Hepatocyte (in vitro differentiated cells): ENCODE data around the gene HSF5. TPM values are rescaled to one million over a fixed set of nuclear protein-coding genes. Genes with fewer than 3 reads are reported as not detected.
A peak's percentile ranks its signal among the peaks of the same experiment; 100 is the strongest.

Experiments
- DNase-seq: peaks from one replicate; pipeline ENCODE4 v3.0.0-alpha.2; 2016; ENCODE audit warnings: low spot score
- H2AFZ ChIP-seq: fragments of 200-600 bp; sonication (generic); 2 replicates; pipeline ENCODE4 v1.6.0; 2016; ENCODE audit warnings: antibody characterized with exemption, mild to moderate bottlenecking
- H3K27ac ChIP-seq: fragments of 200-600 bp; sonication (generic); 2 replicates; pipeline ENCODE4 v1.5.1; 2016; ENCODE audit warnings: mild to moderate bottlenecking
- H3K27me3 ChIP-seq: fragments of 200-600 bp; sonication (generic); 2 replicates; pipeline ENCODE4 v1.6.1; 2016
- H3K36me3 ChIP-seq: fragments of 200-600 bp; sonication (generic); replicated peaks from 2 replicates; pipeline ENCODE4 v1.5.1; 2016; ENCODE audit warnings: low read depth; ENCODE audit not compliant: insufficient read depth
- H3K4me1 ChIP-seq: fragments of 200-600 bp; sonication (generic); 2 replicates; pipeline ENCODE4 v1.5.1; 2016; ENCODE audit warnings: mild to moderate bottlenecking, moderate library complexity; ENCODE audit not compliant: insufficient read depth
- H3K4me2 ChIP-seq: fragments of 200-600 bp; sonication (generic); 2 replicates; pipeline ENCODE4 v1.6.0; 2016
- H3K4me3 ChIP-seq: fragments of 200-600 bp; sonication (generic); 2 replicates; pipeline ENCODE4 v1.5.1; 2016; ENCODE audit warnings: mild to moderate bottlenecking
- H3K79me2 ChIP-seq: fragments of 200-600 bp; sonication (generic); 2 replicates; pipeline ENCODE4 v1.6.0; 2017; ENCODE audit warnings: mild to moderate bottlenecking
- H3K9me2 ChIP-seq: fragments of 200-600 bp; sonication (generic); replicated peaks from 2 replicates; pipeline ENCODE4 v1.6.0; 2017; ENCODE audit warnings: mild to moderate bottlenecking; ENCODE audit not compliant: insufficient read depth
- H3K9me3 ChIP-seq: fragments of 200-600 bp; sonication (generic); 2 replicates; pipeline ENCODE4 v1.5.1; 2016; ENCODE audit warnings: low read depth, mild to moderate bottlenecking
- H4K20me1 ChIP-seq: fragments of 200-600 bp; sonication (generic); 2 replicates; pipeline ENCODE4 v1.6.0; 2016; ENCODE audit warnings: mild to moderate bottlenecking; ENCODE audit not compliant: insufficient read depth, poor library complexity, severe bottlenecking
- CTCF ChIP-seq: fragments of 200-600 bp; sonication (generic); IDR thresholded peaks from 2 replicates; pipeline ENCODE4 v1.5.1; 2016; ENCODE audit warnings: antibody characterized with exemption, mild to moderate bottlenecking; ENCODE audit not compliant: poor library complexity
- EZH2 ChIP-seq: fragments of 200-600 bp; sonication (generic); IDR thresholded peaks from 2 replicates; pipeline ENCODE4 v1.6.1; 2016; ENCODE audit warnings: antibody characterized with exemption, mild to moderate bottlenecking, borderline replicate concordance
- EZH2phosphoT487 ChIP-seq: fragments of 200-600 bp; sonication (generic); IDR thresholded peaks from one replicate; pipeline ENCODE4 v1.6.1; 2018; ENCODE audit warnings: antibody characterized with exemption, mild to moderate bottlenecking, low read depth, moderate library complexity; ENCODE audit not compliant: unreplicated experiment, severe bottlenecking
- WGBS: methylation state at CpG from one replicate; pipeline ENCODE4 v1.1.6; 2016; ENCODE audit warnings: low lambda C conversion rate; ENCODE audit errors: missing lambda C conversion rate; 5-methylcytosine and 5-hydroxymethylcytosine counted together
- polyA plus RNA-seq: library from polyadenylated mRNA; unstranded; fragments of >200 nt; fragmentation: Nextera tagmentation; extraction: Ambion mirVana; gene quantifications from 2 replicates; pipeline ENCODE4 v1.2.1, GENCODE V29; 2016
- total RNA-seq: library from RNA; depleted of rRNA; stranded (reverse); fragments of >200 nt; gene quantifications from 2 replicates; pipeline ENCODE4 v1.2.3, GENCODE V29; 2014

HSF5 gene
- total and polyA plus RNA-seq, 2 experiments from 2014 or later, result 0.03 TPM; not detected in 1

GRCh38 chr17:58378733-58379510 is 109.3 kb downstream of the HSF5 start:
- no peak overlapping the region for H3K4me2 ChIP-seq
- WGBS, result 60% methylated on average over 8 of the region's 8 CpGs

GRCh38 chr17:58377661-58378060 is 110.5 kb downstream of the HSF5 start:
- H3K36me3 ChIP-seq, result no peaks in the 10 kb centered on the region
- no peaks in the 10 kb centered on the region for H3K9me3 ChIP-seq
- no peaks in the 10 kb centered on the region for H3K27me3 ChIP-seq
- H3K79me2 ChIP-seq, result peaks cover 67% of the 10 kb centered on the region
- no peak for TF ChIP-seq CTCF
- no peak for TF ChIP-seq EZH2
- TF ChIP-seq EZH2phosphoT487, result no peak
- no peak overlapping the region for H2AFZ ChIP-seq
- no peak for DNase-seq
- no peak overlapping the region for H3K4me3 ChIP-seq
- no peaks in the 10 kb centered on the region for H4K20me1 ChIP-seq
- peaks cover 71% of the 10 kb centered on the region for H3K4me1 ChIP-seq
- 52% methylated on average over 5 of the region's 5 CpGs for whole genome bisulfite sequencing
- no peak overlapping the region for H3K4me2 ChIP-seq
- H3K9me2 ChIP-seq, result no peaks in the 10 kb centered on the region
- H3K27ac ChIP-seq, result peak overlapping the region; percentile 41

More at GRCh38 chr17:58378733-58379510, 109.3 kb downstream of the HSF5 start:
- Histone ChIP-seq H3K9me3 (no peaks in the 10 kb centered on the region), H2AFZ (no peak overlapping the region), H3K36me3 (no peaks in the 10 kb centered on the region), H3K27ac (peak overlapping the region; percentile 87), H3K79me2 (peaks cover 64% of the 10 kb centered on the region), H3K27me3 (no peaks in the 10 kb centered on the region), H3K9me2 (no peaks in the 10 kb centered on the region), H4K20me1 (no peaks in the 10 kb centered on the region), H3K4me1 (peaks cover 82% of the 10 kb centered on the region), H3K4me3 (no peak overlapping the region)
- TF ChIP-seq EZH2phosphoT487, result no peak
- DNase-seq, result no peak

GRCh38 chr17:58377093-58377601 is 111.1 kb downstream of the HSF5 start:
- TF ChIP-seq CTCF, result no peak
- TF ChIP-seq EZH2, result no peak
- TF ChIP-seq EZH2phosphoT487, result no peak
- Histone ChIP-seq H4K20me1 (no peaks in the 10 kb centered on the region), H3K36me3 (no peaks in the 10 kb centered on the region), H3K79me2 (peaks cover 67% of the 10 kb centered on the region), H3K9me3 (no peaks in the 10 kb centered on the region), H3K9me2 (no peaks in the 10 kb centered on the region), H3K4me1 (peaks cover 65% of the 10 kb centered on the region), H3K4me2 (no peak overlapping the region), H3K4me3 (no peak overlapping the region), H2AFZ (no peak overlapping the region), H3K27ac (peak overlapping the region; percentile 68), H3K27me3 (no peaks in the 10 kb centered on the region)
- 56% methylated on average over 3 of the region's 3 CpGs for WGBS
- DNase-seq, result peak; percentile 74

GRCh38 chr17:58376472-58377000 is 111.7 kb downstream of the HSF5 start:
- no peak overlapping the region for H3K4me2 ChIP-seq
- no peaks in the 10 kb centered on the region for H3K9me3 ChIP-seq
- H4K20me1 ChIP-seq, result no peaks in the 10 kb centered on the region
- no peak overlapping the region for H3K4me3 ChIP-seq
- H3K79me2 ChIP-seq, result peaks cover 72% of the 10 kb centered on the region
- no peaks in the 10 kb centered on the region for H3K9me2 ChIP-seq
- peak overlapping the region; percentile 68 for H3K27ac ChIP-seq
- no peaks in the 10 kb centered on the region for H3K36me3 ChIP-seq
- TF ChIP-seq EZH2, result no peak
- TF ChIP-seq EZH2phosphoT487, result no peak
- no peak for TF ChIP-seq CTCF
- 60% methylated on average over 4 of the region's 4 CpGs for WGBS
- H2AFZ ChIP-seq, result no peak overlapping the region
- no peaks in the 10 kb centered on the region for H3K27me3 ChIP-seq
- peaks cover 59% of the 10 kb centered on the region for H3K4me1 ChIP-seq
- no peak for DNase-seq
